ENCODE data around the gene GABPA.
A peak's percentile ranks its signal among the peaks of the same experiment; 100 is the strongest.
"Not testable (repeated sequence)": the region's sequence is repeated elsewhere in the genome, so short reads cannot be mapped to it uniquely, and the experiment has no call there.

GABPA gene

DNA sequence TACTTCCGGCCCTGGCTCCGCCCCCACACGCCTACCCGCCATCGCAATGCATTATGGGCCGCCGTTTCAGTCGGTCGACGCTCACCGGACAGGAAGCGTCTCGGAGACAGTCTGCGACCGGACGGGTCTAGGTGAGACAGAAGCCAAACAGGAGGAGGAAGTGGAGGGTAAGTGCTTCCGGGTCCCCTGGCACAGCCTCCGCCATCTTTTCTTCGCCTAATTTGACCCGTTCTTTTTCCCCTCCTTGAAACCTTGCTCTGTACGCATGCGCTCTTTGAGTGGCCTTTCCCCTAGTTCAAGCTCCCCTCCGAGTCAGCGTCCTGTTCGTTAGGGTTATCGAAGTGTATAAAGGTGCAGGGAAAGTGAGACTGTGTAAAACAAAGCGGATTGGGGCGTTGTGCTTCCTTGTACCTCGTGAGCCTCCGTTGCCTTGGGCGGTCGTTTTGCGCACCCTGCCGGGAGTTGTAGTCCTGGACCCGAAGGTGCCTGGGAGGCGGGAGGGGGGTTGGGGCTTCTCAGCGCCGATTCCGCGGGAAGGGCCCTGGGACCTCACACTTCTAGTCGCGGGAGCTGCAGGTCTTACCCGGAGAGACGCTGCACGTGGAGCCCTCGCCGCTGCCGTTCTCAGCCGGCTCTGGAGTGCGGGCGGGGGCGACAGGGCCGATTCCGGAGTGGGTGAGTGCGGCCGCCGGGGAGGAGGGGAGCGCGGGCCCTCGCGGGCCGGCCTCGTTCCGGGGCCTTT, at the start of gene GABPA, which contains the start of gene ATP5PF:
GABPA (plus strand) TSS at position 69 of the 742 bp plus-strand sequence. CDS start 6,627 bp downstream, outside the sequence.
ATP5PF (minus strand) TSS at position 1 of the 742 bp plus-strand sequence. CDS start 5,110 bp downstream, outside the sequence.
- DNase-seq: peak; percentile 93 to 94

DNA sequence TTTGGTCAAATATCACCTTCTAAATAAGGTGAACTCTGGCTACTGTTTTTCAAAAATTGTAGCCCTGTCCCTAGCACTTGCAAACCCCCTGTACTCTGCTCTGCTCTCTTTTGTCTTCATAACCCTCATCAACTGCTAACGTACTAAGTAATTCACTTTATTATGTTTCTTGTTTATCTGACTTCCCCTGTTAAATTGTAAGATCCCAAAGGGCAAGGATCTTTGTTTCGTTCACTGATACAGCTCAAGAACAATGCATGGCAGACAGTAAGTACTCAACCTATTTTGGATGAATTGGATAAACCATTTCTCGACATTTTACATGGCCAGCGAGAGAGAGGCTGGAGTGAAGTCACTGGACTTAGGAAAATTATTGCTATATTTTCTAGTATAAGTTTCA, 47.0 kb upstream of the GABPA start:
- DNase-seq: no peak

DNA sequence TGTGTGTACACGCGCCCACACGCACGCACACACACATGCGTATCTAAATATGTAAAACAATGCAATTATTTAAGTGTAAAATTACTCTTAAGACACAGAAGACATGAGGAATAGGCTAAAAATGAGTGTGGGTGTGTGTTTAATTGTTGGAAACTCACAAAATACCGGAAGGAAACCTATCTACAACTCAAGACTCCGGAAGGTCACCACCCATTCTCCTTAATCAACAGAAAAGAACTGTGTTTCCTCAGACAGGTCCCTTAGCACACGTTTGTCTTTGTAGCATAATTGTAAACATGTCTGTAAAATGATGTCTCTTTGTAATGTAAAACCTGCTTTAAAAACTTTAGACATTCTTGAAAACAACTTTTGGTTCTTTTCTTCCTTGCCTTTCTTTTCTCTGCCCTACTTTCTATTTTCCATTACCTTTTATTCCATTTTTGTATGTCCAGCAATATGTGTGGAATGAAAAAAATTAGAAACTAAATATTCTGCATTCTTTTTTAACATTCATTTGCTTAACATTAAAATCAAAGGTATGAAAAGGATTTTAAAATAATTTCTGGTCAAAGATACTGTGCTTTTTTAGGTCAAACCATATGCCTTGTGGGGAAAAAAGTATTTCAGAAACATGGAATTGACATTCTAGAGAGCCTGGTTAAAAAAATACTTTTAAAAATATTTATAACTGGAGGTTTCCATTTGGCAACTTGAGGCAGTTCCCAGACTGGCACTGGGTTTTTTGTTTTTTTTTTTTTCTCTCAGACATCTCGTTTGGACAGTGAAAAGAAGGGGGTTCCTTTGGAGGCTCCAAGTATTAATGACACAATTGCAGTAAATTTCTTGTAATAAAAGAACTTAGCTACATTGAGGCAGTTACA, 46.3 kb upstream of the GABPA start:
- DNase-seq: no peak

DNA sequence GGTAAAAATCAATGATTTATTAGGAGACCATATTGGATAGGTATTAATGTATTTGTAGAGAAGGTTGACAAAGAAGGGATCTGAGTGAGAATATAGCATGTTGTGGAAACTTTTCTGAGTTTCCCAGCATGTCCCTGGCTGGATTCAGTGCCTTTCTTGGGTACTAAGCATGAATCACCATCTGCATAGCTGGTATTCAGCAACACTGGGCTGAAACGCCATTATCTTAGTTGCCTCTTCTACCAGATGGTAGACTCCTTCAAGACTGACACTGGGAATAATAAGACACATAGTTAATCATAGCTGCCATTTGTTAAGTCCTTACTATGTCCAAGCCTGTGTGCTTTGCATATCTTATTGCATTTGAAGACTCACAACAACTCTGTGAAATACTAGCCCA, 45.5 kb upstream of the GABPA start:
- no peak for DNase-seq

DNA sequence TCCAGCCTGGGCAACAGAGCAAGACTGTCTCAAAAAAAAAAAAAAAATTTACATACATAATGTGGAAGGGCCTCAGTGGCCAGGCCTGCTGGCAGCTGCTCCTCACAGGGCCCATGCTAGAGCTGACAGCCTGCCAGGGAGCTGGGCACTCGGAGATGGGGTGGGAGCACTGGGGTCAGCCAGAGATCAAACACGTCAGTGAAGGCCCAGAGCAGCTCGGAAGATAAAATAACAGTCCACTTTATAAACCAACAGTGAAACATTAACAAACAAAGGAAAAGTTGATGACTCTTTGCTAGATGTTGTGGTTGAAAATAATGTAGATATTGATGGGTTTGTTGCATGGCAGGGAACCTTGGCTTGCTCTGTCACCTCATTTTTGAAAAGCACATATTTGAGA, 42.8 kb upstream of the GABPA start:
- DNase-seq: no peak

DNA sequence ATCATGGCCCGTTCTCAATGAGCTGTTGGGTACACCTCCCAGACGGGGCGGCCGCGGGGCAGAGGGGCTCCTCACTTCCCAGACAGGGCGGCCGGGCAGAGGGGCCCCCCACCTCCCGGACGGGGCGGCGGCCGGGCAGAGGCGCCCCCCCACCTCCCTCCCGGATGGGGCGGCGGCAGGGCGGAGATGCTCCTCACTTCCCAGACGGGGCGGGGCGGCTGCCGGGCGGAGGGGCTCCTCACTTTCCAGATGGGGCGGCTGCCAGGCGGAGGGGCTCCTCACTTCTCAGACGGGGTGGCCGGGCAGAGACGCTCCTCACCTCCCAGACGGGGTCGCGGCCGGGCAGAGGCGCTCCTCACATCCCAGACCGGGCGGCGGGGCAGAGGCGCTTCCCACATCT, 39.3 kb upstream of the GABPA start:
- not testable (repeated sequence) for DNase-seq

DNA sequence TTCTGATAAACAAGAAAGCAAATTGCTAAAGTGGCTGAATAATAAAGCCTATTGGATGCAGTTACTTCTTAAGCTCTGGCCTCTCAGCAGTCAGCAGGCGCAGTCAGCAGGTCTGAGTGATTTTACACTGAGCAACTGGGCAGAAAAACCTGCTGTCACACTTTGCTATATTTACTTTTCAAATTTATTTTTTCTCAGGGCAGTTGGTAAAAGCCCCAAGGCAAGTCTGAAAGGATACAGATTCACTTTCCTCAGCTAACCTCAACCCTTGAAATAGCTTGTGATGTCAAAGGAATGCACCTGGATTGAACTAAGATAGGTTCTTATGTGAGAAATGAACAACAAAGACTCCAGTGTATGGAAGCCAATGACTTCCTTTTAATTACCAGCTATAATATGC, 34.0 kb upstream of the GABPA start:
- no peak for DNase-seq

DNA sequence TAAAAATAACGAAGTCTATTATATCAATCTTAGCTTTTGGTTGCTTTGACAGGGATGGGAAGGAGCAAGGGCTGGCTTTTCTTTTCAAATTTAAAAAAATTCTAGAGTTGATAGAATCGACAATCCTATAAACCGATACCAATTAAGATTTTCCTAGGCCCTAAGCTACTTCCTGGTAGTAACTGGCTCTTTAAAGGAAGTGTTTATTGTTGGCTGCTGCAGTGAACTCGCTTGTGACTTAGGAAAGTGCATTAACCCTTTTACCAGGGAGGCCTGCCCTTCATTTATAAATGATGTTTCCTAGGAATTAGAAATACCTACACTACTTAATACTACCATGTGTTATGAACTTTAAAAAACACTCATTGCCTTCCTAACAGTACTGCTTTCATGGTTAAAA, 33.2 kb upstream of the GABPA start:
- no peak for DNase-seq

DNA sequence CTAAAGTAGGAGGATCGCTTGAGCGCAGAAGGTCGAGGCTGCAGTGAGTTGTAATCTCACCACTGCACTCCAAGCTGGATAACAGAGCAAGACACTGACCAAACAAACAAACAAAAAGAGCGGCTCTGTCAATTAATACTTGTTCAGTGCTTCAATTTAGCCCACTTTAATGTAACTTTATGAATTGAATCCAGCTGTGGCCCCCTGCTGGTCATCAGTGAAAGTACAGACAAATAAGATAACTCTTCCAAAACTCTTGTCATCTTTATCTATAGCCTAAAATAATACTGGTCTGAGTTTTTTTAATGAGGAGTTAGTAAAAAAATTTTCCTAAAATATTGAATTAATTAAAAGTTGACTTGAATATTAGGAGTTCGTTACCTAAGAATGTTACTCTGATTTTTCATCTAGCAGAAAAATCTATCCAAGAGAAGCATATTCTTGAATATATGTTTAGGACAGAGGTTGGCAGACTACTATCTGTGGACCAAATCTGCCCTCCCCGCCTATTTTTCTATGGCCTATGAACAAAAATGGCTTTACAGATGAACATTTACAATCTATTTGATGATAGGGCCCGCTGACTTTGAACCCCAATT, 26.2 kb upstream of the GABPA start:
- peak in 1 of 2 experiments; percentile 7 for DNase-seq

DNA sequence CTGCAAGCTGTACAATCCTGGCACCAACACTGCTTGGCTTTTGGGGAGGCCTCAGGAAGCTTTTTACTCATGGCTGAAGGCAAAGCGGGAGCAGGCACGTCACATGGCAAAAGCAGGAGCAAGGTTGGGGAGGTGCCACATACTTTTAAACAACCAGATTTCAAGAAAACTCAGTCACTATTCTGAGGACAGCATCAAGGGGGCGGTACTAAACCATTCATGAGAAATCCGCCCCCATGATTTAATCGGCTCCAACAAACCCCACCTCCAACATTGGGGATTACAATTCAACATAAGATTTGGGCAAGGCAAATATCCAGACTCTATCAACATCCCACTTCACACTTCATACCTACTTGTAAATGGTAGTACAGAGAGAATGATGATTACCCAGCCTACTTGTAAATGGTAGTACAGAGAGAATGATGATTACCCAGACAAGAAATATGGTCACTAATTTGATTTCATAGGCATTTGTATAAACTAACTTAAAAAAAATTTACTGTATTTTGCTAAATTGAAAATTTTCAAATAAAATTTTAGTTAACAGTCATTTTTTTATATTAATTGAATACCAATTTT, 25.0 kb upstream of the GABPA start:
- no peak for DNase-seq

DNA sequence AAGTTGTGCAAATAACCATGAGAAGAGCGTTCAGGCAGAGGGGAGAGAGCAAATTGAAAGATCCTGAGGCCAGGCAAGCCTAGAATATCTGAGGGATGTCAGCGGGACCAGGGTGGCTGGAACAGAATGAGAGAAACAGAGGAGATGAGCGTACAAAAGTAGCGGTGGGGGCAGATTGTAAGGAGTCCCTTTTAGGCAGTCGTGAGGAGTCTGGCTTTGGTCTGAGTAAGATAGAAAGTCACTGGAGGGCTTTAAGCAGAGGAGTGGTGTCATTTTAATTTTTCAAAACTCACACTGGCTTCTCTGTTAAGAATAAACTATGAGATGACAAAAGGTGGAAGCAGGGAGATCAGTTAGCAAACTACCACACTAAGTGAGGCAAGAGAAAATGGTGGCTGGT, 24.2 kb upstream of the GABPA start:
- no peak for DNase-seq

DNA sequence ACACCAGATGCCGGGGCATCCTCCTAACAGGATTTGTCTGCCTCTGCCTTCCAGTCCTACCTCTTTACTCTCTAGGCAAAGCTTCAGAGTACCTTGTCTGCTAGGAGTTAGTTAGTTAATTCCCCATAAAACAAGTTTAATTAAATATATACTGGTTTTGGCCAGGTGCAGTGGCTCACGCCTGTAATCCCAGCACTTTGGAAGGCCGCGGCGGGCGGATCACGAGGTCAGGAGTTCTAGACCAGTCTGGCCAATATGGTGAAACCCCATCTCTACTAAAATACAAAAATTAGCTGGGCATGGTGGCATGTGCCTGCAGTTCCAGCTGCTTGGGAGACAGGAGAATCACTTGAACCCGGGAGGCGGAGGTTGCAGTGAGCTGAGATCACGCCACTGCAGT, 20.7 kb upstream of the GABPA start:
- not testable (repeated sequence) for DNase-seq

DNA sequence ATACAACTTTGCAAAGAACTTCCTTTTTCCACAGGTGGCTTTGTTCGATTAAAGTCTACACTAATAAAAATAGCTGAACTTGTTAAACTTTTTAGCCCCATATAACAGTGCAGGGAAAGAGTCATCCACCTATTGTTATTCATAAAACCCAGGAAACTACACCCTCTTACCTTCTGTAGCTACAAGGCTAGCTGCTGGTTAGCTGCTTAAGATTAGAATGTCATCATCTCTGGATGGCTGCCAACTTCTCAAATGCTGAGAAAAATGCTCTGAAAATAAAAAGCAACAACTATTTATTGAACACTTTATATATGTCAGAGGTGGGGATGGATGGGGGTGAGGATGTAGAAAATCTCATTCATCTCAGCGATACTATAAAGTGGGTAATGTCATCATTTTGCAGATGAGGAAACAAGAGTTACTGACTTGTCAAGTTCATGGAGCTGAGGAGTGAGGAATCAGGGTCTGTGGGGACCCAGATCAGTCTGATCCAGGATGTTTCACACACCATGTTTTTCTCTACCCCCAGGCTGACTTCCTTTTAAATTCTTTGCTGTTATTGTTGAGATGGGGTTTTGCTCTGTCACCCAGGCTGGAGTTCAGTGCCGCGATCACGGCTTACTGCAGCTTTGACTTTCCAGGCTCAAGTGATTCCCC, 17.2 kb upstream of the GABPA start:
- no peak for DNase-seq

DNA sequence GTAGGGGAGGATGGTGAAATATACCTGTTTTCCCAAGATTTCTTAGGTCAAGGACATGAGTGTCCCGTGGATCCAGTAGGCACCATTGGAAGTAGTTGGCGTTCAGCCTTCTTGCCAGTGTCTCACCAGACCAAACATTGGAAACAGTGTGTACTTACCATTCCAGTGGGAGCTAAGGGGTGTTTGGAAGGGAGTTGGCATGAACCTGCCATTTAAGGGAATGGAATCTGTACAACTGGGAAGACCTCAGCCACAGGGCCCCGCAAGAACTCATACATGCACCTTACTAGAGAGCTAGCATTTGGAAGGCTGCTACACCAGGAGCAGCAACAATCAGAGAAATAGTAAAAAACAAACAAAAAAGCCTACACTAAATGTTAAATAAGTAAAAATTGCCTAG, 12.8 kb upstream of the GABPA start:
- DNase-seq: no peak

DNA sequence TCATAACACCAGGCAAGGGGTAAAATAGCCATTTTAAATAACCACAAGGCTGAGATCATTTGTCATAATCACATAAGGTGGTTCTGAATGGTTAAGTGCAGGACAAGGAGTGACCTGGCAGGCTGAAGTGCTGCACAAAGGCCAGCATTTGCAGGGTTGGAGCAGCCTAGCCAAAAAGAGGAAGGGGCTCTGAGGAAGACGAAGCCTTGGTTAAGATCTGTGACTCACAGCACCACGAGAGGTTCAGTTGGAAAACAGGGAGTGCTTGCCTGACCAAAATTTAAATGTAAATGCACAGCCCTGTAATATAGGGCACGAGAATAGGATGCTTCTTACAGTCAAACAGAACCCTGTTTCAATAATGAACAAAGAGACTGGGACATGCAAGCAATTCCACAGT, 12.1 kb upstream of the GABPA start:
- no peak for DNase-seq

DNA sequence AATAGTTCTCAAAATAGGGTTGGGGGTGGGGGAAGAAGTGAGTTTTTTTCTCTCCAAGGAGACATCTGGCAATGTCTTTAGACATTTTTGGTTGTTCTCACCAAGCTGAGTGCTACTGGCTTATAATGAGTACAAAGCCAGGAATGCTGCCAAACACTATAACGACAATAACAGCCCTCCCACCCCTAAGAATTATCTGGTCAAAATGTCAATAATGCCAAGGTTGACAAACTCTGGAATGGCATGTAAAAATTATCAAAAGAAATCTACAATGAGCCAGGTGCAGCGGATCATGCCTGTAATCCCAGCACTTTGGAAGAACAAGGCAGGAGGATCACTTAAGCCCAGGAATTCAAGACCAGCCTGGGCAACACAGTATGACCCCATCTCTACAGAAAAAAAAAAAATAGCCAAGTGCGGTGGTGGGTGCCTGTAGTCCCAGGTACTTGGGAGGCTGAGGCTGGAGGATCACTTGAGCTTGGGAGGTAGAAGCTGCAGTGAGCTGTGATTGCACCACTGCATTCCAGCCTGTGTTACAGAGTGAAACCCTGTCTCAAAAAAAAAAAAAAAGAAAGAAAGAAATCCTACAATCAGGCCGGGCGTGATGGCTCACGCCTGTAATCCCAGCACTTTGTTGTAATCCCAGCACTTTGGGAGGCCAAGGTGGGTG, 2.5 kb upstream of the GABPA start:
- DNase-seq: no peak

DNA sequence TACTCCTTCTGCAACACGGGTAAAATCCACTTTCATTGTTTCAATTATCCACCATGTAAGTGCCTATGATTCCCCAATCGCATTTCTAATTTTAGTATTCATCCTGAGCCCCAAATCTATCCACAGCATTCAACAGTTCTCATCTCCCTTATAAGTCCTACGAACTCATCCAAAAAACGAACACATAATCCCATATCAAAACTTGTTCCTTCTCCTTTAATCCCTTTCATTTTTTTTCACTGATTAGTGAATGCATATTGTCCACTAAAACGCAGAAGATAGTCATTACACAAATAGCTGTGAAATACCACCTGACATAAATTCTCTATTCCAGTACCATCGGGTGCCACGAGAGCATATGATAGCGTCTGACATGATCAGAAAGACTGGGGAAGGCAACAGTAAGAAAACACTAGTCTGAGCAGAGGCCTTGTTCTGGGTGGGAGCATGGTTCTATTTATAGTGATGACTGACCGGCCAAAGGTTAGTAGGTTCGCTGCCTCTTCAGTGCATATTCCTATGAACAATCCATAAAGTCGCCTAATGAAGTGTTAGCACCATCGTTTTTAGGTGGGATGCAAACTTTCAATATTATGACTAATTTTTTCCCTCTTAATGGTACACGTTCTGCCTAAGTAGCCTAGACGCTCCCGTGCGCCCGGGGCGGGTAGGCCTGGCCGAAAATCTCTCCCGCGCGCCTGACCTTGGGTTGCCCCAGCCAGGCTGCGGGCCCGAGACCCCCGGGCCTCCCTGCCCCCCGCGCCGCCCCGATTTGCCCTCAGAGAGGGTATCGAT, 716 bp upstream of the GABPA start:
- DNase-seq: no peak

DNA sequence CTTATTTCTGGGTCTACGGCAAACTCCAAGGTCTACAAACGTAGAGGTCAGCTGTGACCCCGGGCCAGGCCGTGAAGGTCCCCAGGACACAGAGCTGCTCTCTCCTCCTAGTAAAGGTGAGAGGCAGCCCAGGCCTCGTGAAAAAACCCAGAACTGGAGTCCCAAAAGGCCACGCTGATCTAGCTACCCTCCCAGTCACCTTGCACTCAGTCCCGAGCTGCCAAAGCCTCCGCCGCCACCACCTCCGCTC, 193 bp upstream of the GABPA start:
- DNase-seq: no peak

DNA sequence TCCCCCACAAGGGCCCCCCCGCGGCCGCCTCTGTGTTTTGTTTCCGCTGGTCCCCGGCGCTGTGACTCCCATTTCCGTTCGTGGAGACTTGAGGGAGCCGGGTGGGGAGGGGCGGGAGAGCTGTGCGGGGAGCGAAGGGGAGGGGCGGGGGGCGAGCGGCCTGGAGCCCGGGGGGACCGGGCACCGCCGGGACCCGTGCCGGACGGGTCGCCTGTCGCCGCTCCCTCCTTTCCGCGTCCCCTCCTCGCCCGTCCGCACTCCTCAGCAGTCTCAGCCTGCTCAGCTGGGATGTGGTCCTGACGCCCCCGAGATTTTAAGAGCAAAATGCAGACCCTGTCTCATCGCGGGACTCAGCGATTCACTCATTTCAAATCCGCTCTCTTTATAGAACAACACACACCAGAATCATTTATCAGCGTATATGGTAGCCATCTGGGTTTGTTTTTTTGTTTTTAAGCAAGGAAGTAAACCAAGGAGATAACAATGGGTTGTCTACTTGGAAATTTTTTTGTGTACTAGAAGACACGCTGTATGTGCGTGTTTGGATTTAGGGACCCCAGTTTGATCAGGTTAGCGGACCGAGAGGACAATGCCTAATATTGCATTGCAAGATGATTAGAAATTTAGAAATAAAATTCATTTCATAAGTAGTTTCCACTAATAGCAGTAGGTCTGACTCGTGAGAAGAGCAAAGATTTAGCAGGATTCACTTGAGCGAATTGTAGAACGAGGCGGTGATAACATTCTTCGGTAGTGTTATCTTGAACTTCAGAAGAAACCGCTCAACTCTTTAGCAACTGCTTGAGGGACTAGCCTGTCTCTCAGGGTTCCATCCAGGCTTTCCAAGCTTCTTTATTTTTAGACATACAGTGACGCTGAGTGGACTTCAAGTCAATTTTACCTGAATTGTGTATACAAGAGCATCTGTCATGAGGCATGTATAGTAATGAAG, 1.1 kb downstream of the GABPA start:
- peak; percentile 69 to 77 for DNase-seq

DNA sequence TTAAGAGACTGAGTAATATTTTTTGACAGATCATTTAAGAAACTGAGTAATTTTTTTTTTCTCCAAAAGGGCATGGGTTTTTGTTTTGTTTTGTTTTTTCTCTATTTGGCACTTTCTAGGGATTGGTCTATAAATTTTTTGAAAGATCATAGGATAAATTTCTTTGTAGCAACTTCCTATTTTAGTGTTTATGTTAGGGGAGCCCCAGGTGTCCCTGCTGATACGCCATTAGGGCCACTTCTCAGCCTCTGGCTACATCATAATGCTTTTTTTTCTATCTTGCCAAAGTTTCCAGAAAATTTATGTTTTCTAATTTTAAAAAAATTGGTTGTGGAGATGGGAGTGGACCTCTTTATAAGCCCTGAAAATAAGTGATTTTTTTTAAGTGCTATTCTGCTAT, 2.6 kb downstream of the GABPA start:
- no peak for DNase-seq
